ENCODE results near the gene DENND4C.
"Not testable (repeated sequence)": the region's sequence is repeated elsewhere in the genome, so short reads cannot be mapped to it uniquely, and the experiment has no call there.

The DENND4C gene

GRCh38 chr9:19230355-19231125 is at the start of gene DENND4C:
Gene DENND4C (plus strand): TSS chr9:19230693. CDS start chr9:19276175, 45,482 bp downstream.
- DNase-seq: peak; percentile 98

- no peak for DNase-seq
These were observed 49.5 kb upstream of the DENND4C start for GRCh38 chr9:19180991-19181390.

GRCh38 chr9:19181561-19181960 is 48.9 kb upstream of the DENND4C start:
- DNase-seq: no peak

DNA sequence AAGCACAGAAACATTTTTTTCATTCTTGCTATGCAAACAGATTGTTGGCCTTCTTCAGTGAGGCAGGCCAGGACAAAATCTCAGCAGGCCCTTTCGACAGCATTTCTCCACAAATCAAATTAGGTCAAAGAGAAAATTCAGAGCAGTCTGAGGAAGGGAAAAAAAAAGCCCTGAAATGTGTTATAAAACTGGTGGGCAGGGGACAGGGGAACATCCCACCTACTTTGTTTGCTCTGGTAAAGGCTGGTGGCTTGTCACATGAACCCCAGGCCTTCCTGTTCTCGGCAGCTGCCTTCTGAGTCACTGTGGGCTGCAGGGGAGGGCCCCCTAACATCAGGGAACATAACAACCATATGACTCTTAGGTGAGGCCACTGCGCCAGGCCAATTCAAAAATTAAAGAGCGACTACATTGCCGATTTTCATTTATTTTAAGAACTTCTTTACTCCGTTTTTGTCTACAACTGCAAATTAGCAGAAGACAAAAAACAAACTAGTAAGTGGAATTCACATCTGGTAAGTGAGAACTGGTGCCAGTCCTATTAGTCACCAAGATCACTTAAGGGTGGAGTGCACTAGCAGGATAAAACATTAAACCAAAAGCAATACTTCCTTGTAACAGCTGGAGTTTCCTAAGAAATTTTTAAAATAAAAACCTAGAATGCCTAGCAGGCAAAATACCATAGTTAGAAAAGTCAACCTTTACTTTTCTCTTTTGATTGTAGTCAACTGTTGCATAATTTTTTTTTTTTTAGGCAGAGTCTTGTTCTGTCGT is 46.2 kb upstream of the DENND4C start:
- peak; percentile 91 for DNase-seq

GRCh38 chr9:19185191-19185590 is 45.3 kb upstream of the DENND4C start:
- no peak for DNase-seq

- no peak for DNase-seq
These were observed 44.3 kb upstream of the DENND4C start for GRCh38 chr9:19186232-19186631.

GRCh38 chr9:19188771-19189170 is 41.7 kb upstream of the DENND4C start:
- no peak for DNase-seq

DNA sequence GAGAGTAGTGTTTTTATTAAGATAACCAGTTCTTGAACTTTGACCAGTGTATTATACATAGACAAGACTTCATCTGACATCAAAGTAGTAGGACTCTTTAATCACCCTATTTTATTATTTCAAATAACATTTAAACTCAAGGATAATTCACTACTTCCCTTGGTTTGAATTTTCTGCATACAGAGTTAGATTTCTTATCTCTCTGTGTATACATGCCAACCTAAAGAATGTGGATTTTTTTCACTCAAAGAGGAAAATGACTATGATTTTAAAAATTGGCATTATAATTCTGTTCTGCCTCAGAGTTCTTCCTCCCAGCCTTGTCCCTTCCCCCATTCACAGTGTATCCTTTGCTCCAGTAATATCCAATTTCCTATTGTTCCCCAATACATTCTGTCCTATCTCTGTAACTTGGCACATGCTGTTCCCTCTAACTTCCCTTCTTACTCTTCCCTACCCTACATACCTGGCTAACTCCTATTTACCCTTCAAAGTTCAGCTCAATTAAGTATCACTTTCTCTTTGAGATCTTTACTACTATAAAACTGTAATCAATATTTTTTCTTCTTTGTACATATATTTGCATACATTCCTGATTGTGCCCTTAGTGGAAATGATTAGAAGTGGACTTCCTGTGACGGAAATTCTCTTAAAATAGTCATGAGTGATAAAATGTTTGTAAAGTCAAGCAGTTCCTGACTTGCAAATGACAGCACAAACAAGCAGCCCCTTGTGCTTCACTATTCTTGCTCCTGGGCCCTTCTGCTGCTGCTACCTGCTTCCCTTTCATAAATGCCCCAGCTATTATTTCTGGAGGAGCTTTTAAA is 38.1 kb upstream of the DENND4C start:
- DNase-seq: no peak

GRCh38 chr9:19193029-19193324 is 37.5 kb upstream of the DENND4C start:
- DNase-seq: peak; percentile 88

DNA sequence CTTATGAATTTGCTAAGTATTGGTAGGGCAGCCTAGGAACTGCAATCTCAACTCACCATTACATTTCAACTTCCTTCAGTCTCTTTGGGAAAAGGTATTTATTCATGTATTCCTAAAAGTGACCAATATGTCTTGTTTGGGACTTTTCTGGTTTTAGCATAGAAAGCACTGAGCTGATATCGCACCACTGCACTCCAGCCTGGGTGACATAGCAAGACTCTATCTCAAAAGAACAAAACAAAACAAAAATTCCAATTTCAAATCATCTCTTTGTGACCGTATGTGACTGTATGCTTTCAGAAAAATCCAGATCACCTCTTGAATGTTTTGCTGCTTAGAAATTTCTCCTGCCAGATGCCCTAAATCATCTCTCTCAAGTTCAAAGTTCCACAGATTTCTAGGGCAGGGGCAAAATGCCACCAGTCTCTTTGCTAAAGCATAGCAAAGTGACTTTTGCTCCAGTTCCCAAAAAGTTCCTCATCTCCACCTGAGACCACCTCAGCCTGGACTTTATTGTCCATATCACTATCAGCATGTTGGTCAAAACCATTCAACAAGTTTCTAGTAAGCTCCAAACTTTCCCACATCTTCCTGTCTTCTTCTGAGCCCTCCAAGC is 37.0 kb upstream of the DENND4C start:
- not testable (repeated sequence) for DNase-seq

GRCh38 chr9:19198406-19198805 is 32.1 kb upstream of the DENND4C start:
- DNase-seq: no peak

DNA sequence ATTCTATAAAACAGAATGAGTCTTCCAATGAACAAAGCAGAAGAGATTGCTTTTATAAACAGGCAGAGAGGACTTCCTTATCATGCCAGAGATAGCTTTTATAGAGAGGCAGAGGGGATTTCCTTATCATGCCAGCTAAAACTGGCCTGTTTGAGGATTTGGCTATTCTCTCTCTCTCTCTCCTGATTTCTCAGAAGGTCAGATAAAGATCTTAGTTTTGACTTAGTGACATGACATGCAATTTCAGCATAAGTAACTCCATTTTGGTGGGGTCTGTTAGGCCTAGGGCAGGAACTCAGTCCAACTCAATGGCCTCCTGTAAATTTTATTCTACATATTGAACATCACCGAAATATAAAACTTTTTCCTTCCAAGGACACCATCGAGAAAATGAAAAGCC is 31.5 kb upstream of the DENND4C start:
- DNase-seq: no peak

GRCh38 chr9:19200229-19200628 is 30.3 kb upstream of the DENND4C start:
- no peak for DNase-seq

DNA sequence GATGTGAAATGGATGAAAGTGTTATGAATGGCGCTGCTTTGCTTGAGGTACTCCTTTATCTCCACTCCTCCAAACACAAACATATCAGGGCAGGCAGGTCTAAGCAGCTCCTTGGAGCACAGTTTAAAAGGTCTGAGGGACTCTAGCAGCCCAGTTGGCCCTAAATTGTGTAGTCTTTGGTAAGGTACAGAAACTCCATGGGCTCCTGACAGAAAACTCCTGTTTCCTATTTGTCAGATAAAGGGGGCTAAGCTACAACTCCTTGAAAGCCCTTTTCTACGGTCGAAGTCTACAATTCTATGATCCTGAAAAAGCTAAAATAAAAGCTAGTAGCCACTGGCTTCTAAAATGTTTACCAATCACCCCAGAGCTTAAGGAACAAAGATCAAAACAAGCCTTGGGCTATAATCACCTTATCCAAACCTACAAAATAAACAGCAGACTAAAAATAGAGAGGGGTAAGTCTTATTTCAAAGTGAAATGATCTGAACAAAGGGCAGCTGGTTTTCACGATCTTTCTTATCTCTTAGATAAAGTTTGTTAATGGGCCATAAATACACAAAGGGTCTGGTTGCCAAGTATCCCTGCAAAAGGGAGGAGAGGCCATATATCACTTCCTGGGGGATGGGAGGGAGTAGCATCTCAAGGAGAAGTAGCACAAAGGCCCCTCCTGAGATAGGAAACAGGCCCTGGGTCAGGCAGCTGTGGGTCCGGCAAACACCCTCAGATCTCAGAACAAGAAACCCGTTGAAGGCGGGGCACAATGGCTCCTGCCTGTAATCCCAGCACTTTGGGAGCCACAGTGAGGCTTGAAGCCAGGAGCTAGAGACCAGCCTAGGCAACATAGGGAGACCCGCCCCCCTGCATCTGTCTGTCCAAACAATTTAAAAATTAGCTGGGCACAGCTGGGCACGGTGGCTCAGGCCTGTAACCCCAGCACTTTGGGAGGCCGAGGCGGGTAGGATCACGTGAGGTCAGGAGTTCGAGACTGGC is 28.3 kb upstream of the DENND4C start:
- DNase-seq: peak; percentile 95

DNA sequence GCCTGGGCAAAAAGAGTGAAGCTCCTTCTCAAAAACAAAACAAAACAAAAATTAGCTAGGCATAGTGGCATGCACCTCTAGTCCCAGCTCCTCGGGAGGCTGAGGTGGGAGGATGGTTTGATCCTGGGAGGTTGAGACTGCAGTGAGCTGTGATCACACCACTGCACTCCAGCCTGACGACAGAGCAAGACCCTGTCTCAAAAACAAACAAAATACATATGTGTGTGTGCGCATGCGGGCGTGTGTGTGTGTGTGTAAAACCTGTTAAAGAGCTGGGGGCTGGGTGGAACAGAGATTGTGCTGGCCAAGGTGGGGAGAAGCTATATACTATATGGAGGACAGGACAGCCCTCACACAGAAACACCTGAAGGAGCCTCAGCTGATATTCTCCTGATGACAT is 27.4 kb upstream of the DENND4C start:
- DNase-seq: no peak

GRCh38 chr9:19208653-19209052 is 21.8 kb upstream of the DENND4C start:
- DNase-seq: peak; percentile 54

GRCh38 chr9:19209188-19209587 is 21.3 kb upstream of the DENND4C start:
- no peak for DNase-seq

GRCh38 chr9:19213823-19214222 is 16.7 kb upstream of the DENND4C start:
- DNase-seq: no peak

GRCh38 chr9:19216466-19216865 is 14.0 kb upstream of the DENND4C start:
- DNase-seq: no peak

DNA sequence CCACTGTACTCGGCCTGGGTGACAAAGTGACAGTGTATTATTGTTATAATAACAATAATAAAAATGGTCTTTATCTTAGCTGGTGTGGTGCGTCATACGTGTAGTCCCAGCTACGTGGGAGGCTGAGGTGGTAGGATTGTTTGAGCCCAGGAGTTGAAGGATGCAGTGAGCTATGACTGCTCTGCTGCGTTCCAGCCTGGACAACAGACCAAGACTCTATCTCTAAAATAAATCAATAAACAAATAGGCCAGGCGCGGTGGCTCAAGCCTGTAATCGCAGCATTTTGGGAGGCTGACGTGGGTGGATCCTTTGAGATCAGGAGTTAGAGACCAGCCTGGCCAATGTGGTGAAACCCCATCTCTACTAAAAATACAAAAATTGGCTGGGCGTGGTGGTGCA is 9.2 kb upstream of the DENND4C start:
- DNase-seq: no peak

GRCh38 chr9:19223724-19224123 is 6.8 kb upstream of the DENND4C start:
- DNase-seq: peak; percentile 56

DNA sequence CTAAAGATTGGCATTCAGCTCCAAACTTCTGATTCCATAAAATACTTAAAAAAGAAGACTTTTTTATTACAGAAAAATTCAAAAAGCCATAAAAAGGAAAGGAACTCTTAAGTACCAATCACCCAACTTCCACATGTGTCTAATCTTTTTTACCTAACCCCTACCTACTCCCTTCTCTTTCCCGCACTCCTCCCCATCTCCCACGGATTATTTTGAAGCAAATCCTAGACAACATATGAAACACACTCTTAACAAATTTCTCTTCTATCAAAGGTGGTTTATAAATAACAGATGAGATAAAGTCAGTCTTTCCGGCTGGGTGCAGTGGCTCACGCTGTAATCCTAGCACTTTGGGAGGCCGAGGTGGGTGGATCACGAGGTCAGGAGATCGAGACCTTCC is 5.9 kb upstream of the DENND4C start:
- no peak for DNase-seq
